ENCODE measurements around the gene KDM2B. TPM values are rescaled to one million over a fixed set of nuclear protein-coding genes. Genes with fewer than 3 reads are reported as not detected.
A peak's percentile ranks its signal among the peaks of the same experiment; 100 is the strongest.
"Not testable (repeated sequence)": the region's sequence is repeated elsewhere in the genome, so short reads cannot be mapped to it uniquely, and the experiment has no call there.

KDM2B gene
- total RNA-seq, 3 donors from 2014 or later: 12.3 to 26.8 (median 16.7) TPM

- Histone ChIP-seq H3K4me1 (no peaks in the 10 kb centered on the region), H3K27ac (no peak overlapping the region), H3K36me3 (no peaks in the 10 kb centered on the region), H3K4me3 (peak overlapping the region in 1 of 3 donors; percentile 17), H3K27me3 (no peaks in the 10 kb centered on the region), H3K9me3 (no peaks in the 10 kb centered on the region)
- no peak for DNase-seq (ENCODE audit: low spot score in 2 of 2)
- TF ChIP-seq CTCF (IDR thresholded peaks at IDR 0.05) (no peak), POLR2A (IDR thresholded peaks at IDR 0.05) (no peak), POLR2AphosphoS5 (IDR thresholded peaks at IDR 0.05) (no peak)
- intact Hi-C loops (cut with DNase I; ENCODE audit: low total_unique reads): no loop called here
Measured at GRCh38 chr12:121391619-121392324, 189.1 kb downstream of the KDM2B start.

DNA sequence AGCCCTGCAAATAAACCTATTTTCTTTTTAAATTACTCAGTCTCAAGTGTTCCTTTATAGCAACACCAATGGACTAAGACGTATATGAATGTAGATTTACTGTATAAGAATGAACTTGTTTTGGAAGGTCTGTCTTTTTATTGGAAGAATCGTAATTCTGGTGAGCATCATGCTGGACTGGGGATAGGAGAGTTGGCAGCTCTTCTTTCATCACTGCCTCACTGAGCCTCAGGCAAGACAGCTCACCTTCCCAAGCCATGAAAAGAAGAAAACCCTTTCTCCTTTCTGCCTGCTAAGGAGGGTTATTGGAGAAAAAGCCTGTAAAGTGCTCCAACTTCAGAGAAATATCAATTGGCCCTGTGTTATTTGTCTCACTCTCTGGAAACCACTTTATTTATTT, 190.0 kb downstream of the KDM2B start:
- no peak for DNase-seq (ENCODE audit: low spot score in 2 of 2)
- H3K9me3 ChIP-seq: no peaks in the 10 kb centered on the region
- H3K36me3 ChIP-seq: no peaks in the 10 kb centered on the region
- no peak for TF ChIP-seq POLR2AphosphoS5 (IDR thresholded peaks at IDR 0.05)
- no peaks in the 10 kb centered on the region for H3K27me3 ChIP-seq
- intact Hi-C loops (cut with DNase I; ENCODE audit: low total_unique reads): no loop called here
- H3K27ac ChIP-seq: no peak overlapping the region
- no peak overlapping the region for H3K4me3 ChIP-seq
- H3K4me1 ChIP-seq: no peaks in the 10 kb centered on the region

- H3K4me3 ChIP-seq: no peak overlapping the region
- H3K9me3 ChIP-seq: no peaks in the 10 kb centered on the region
- intact Hi-C loops (cut with DNase I; ENCODE audit: low total_unique reads): no loop called here
- no peaks in the 10 kb centered on the region for H3K36me3 ChIP-seq
- no peak overlapping the region for H3K27ac ChIP-seq
- H3K4me1 ChIP-seq: no peaks in the 10 kb centered on the region
- TF ChIP-seq CTCF (IDR thresholded peaks at IDR 0.05) (no peak), POLR2AphosphoS5 (IDR thresholded peaks at IDR 0.05) (no peak), POLR2A (IDR thresholded peaks at IDR 0.05) (no peak)
- no peak for DNase-seq (ENCODE audit: low spot score in 2 of 2)
- H3K27me3 ChIP-seq: no peaks in the 10 kb centered on the region
Measured at GRCh38 chr12:121388421-121388981, 192.3 kb downstream of the KDM2B start.

- H3K4me3 ChIP-seq; DNase-seq (ENCODE audit: low spot score in 2 of 2); H3K27me3 ChIP-seq; H3K36me3 ChIP-seq; H3K27ac ChIP-seq; H3K4me1 ChIP-seq; intact Hi-C loops (cut with DNase I; ENCODE audit: low total_unique reads); H3K9me3 ChIP-seq: not testable (repeated sequence)
Measured at GRCh38 chr12:121384891-121385290, 195.9 kb downstream of the KDM2B start.

DNA sequence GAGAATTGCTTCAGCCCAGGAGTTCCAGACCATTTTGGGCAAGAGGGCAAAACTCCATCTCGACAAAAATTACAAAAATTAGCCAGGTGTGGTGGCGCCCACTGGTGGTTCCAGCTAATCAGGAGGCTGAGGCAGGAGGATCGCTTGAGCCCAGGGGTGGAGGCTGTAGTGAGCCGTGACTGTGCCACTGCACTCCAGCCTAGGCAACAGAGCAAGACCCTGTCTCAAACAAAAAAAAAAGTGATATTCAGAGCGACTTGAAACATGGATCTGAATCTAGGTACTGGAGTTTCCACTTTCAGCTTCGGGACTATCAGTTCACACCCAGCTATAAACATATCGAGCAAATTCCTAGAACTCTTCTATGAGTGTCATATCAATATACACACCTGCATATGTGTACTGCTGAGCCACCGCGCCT, 197.2 kb downstream of the KDM2B start:
- no peaks in the 10 kb centered on the region for H3K9me3 ChIP-seq
- H3K4me1 ChIP-seq: no peaks in the 10 kb centered on the region
- no peak for DNase-seq (ENCODE audit: low spot score in 2 of 2)
- H3K4me3 ChIP-seq: no peak overlapping the region
- no peak overlapping the region for H3K27ac ChIP-seq
- no peaks in the 10 kb centered on the region for H3K36me3 ChIP-seq
- TF ChIP-seq POLR2A (IDR thresholded peaks at IDR 0.05) (no peak), CTCF (IDR thresholded peaks at IDR 0.05) (no peak), POLR2AphosphoS5 (IDR thresholded peaks at IDR 0.05) (no peak)
- intact Hi-C loops (cut with DNase I; ENCODE audit: low total_unique reads): no loop called here
- H3K27me3 ChIP-seq: no peaks in the 10 kb centered on the region

DNA sequence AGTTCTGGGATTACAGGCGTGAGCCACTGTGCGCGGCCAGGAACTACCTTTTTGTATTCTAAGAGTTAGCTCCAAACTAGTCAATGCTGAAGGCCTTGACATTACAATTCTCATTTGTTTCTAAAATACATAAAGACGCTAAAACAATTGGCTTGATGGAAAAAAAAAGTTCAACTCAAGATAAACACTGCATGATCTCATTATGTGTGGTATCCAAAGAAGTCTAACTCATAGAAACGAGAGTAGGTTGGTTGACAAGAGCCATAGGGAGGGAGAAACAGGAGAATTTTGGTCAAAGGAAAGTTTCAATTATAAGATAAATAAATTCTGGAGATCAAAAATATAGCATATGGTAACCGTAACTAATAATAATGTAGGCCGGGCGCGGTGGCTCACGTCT, 200.9 kb downstream of the KDM2B start:
- no peaks in the 10 kb centered on the region for H3K4me1 ChIP-seq
- H3K27me3 ChIP-seq: no peaks in the 10 kb centered on the region
- TF ChIP-seq POLR2AphosphoS5 (IDR thresholded peaks at IDR 0.05): no peak
- no peak for TF ChIP-seq CTCF (IDR thresholded peaks at IDR 0.05)
- TF ChIP-seq POLR2A (IDR thresholded peaks at IDR 0.05): no peak
- H3K4me3 ChIP-seq: no peak overlapping the region
- no peaks in the 10 kb centered on the region for H3K9me3 ChIP-seq
- H3K36me3 ChIP-seq: no peaks in the 10 kb centered on the region
- DNase-seq (ENCODE audit: low spot score in 2 of 2): no peak
- intact Hi-C loops (cut with DNase I; ENCODE audit: low total_unique reads): no loop called here
- no peak overlapping the region for H3K27ac ChIP-seq

Measured in breast epithelium (tissue), 4 donors.